B cell (primary cell): ENCODE results near the gene RBM20. TPM values are rescaled to one million over a fixed set of nuclear protein-coding genes. Genes with fewer than 3 reads are reported as not detected.

Experiments used
- ATAC-seq: fragments of 200-7000 bp; cut with Tn5 transposase; one replicate; pipeline ENCODE4 v1.10.0; 2021; ENCODE audit warnings: low read depth, mild to moderate bottlenecking, moderate number of reproducible peaks, moderate library complexity
- CTCF ChIA-PET: fragments of 350-600 bp; sonication (Branson Sonifier 250); formaldehyde crosslinking; loops from one replicate; lab custom pipeline; 2021; ENCODE audit warnings: antibody characterized with exemption, inconsistent platforms; lab: Charles Lee
- POLR2A ChIA-PET: fragments of 350-600 bp; sonication (Branson Sonifier 250); formaldehyde crosslinking; loops from one replicate; lab custom pipeline; 2021; ENCODE audit warnings: antibody characterized with exemption; lab: Charles Lee
- DNase-seq: peaks from one replicate; pipeline ENCODE4 v3.0.0; 2013
- H2AFZ ChIP-seq: 2 replicates; pipeline ENCODE4 v1.6.1; 2012; ENCODE audit warnings: mild to moderate bottlenecking, low read depth, low read length; ENCODE audit not compliant: insufficient read depth, poor library complexity, severe bottlenecking
- H3K27ac ChIP-seq, 2 donors: 1 replicate in 1 of 2; 2 replicates in 1 of 2; pipeline ENCODE4 v1.5.1; 2012 to 2013; ENCODE audit warnings: low read length in 2 of 2, mild to moderate bottlenecking in 2 of 2, moderate library complexity in 1 of 2
- H3K27me3 ChIP-seq, 4 experiments: fragments of 200-600 bp in 1 of 4; sonication (generic) in 1 of 4; replicated peaks in 1 of 4; 1 replicate in 2 of 4; 2 replicates in 2 of 4; pipeline versions ENCODE4 v1.6.1 to v1.7.0; 2013 to 2016; ENCODE audit warnings: low read length in 3 of 4, mild to moderate bottlenecking in 2 of 4, mixed read lengths in 1 of 4, moderate library complexity in 1 of 4; ENCODE audit not compliant: insufficient read depth in 4 of 4, control insufficient read depth in 3 of 4; ENCODE audit errors: control extremely low read depth in 1 of 4
- H3K36me3 ChIP-seq, 2 experiments: replicated peaks in 1 of 2; 1 replicate in 1 of 2; 2 replicates in 1 of 2; pipeline versions ENCODE4 v1.6.1 to v1.7.1; 2013; ENCODE audit warnings: low read length in 1 of 2; ENCODE audit not compliant: insufficient read depth in 2 of 2, control insufficient read depth in 1 of 2; ENCODE audit errors: control extremely low read depth in 1 of 2, extremely low read depth in 1 of 2
- H3K4me1 ChIP-seq, 2 donors: fragments of 200-600 bp in 1 of 2; sonication (generic) in 1 of 2; 1 replicate in 1 of 2; 2 replicates in 1 of 2; pipeline versions ENCODE4 v1.5.1 to v1.6.1; 2013 to 2017; ENCODE audit warnings: low read length in 2 of 2; ENCODE audit not compliant: control insufficient read depth in 2 of 2, insufficient read depth in 2 of 2
- H3K4me2 ChIP-seq: replicated peaks from 2 replicates; pipeline ENCODE3; 2012; ENCODE audit warnings: mild to moderate bottlenecking, low read depth, low read length; ENCODE audit not compliant: poor library complexity, severe bottlenecking
- H3K4me3 ChIP-seq, 5 experiments: fragments of 200-600 bp in 1 of 5; sonication (generic) in 1 of 5; 1 replicate in 3 of 5; 2 replicates in 2 of 5; pipeline versions ENCODE4 v1.5.1 to v1.7.0; 2011 to 2016; ENCODE audit warnings: low read length in 4 of 5, mild to moderate bottlenecking in 4 of 5, low read depth in 2 of 5, control low read depth in 1 of 5, moderate library complexity in 1 of 5; ENCODE audit not compliant: insufficient read depth in 1 of 5; ENCODE audit errors: control extremely low read depth in 1 of 5, extremely low read depth in 1 of 5
- H3K79me2 ChIP-seq: fragments of 200-600 bp; sonication (generic); one replicate; pipeline ENCODE4 v1.6.0; 2016; ENCODE audit warnings: low read length; ENCODE audit not compliant: control insufficient read depth, insufficient read depth
- H3K9ac ChIP-seq: fragments of 200-600 bp; sonication (generic); 2 replicates; pipeline ENCODE4 v1.6.1; 2017; ENCODE audit warnings: mild to moderate bottlenecking, low read length, moderate library complexity
- H3K9me3 ChIP-seq, 3 donors: one replicate each; pipeline versions ENCODE4 v1.6.1 to v1.7.1; 2013; ENCODE audit warnings: low read length in 2 of 3; ENCODE audit not compliant: control insufficient read depth in 2 of 3, insufficient read depth in 1 of 3; ENCODE audit errors: control extremely low read depth in 1 of 3
- H4K20me1 ChIP-seq: 2 replicates; pipeline ENCODE4 v1.6.0; 2012; ENCODE audit warnings: mild to moderate bottlenecking, low read length; ENCODE audit not compliant: insufficient read depth, control insufficient read depth, poor library complexity, severe bottlenecking
- H3K27ac Mint-ChIP-seq: one replicate; pipeline ENCODE4 v1.8.0; 2021; ENCODE audit warnings: mixed read lengths
- H3K27me3 Mint-ChIP-seq: one replicate; pipeline ENCODE4 v1.8.0; 2021; ENCODE audit warnings: mixed read lengths
- H3K4me1 Mint-ChIP-seq: one replicate; pipeline ENCODE4 v1.8.0; 2021; ENCODE audit warnings: mixed read lengths
- H3K4me3 Mint-ChIP-seq: one replicate; pipeline ENCODE4 v1.8.0; 2021; ENCODE audit warnings: mixed read lengths
- H3K9me3 Mint-ChIP-seq: one replicate; pipeline ENCODE4 v1.8.0; 2022; ENCODE audit warnings: mixed read lengths; ENCODE audit not compliant: insufficient read depth
- CTCF ChIP-seq: fragments of 200-600 bp; IDR thresholded peaks from one replicate; pipeline ENCODE4 v1.8.0; 2022; ENCODE audit warnings: antibody characterized with exemption, mild to moderate bottlenecking
- EZH2 ChIP-seq: IDR thresholded peaks from 2 replicates; pipeline ENCODE4 v1.6.1; 2012; ENCODE audit warnings: borderline replicate concordance, low read depth, mild to moderate bottlenecking, moderate library complexity, low read length; ENCODE audit not compliant: insufficient read depth, poor library complexity, severe bottlenecking
- WGBS: methylation state at CpG from one replicate; pipeline ENCODE4 v1.1.5; 2013; ENCODE audit warnings: missing lambda C conversion rate; ENCODE audit not compliant: insufficient coverage; 5-methylcytosine and 5-hydroxymethylcytosine counted together
- intact Hi-C: fragments of 100-400 bp; cut with micrococcal nuclease; formaldehyde crosslinking; loops from one replicate; pipeline ENCODE4 v1.10.0; 2022
- polyA plus RNA-seq: library from polyadenylated mRNA; depleted of rRNA; stranded (reverse); fragments of >200 nt; gene quantifications from 2 replicates; pipeline ENCODE4 v1.2.3, GENCODE V29; 2012
- total RNA-seq, 2 donors: library from RNA; stranded (reverse); fragments of 120-200 nt in 1 of 2; gene quantifications; 1 replicate in 1 of 2; 2 replicates in 1 of 2; pipeline versions ENCODE4 v1.2.3 to v1.2.4, GENCODE V29; 2013 to 2022

The RBM20 gene
- total and polyA plus RNA-seq, 2 donors (not counting 1 experiment from before 2014, with no cell fraction given), result not detected

- no peaks in the 10 kb centered on the region for H3K27me3 ChIP-seq
- H3K4me2 ChIP-seq, result no peak overlapping the region
- no peak for ATAC-seq
- H3K4me3 ChIP-seq, result no peak overlapping the region
- ChIA-PET CTCF (no interaction called here), POLR2A (no interaction called here)
- no peak overlapping the region for H2AFZ ChIP-seq
- H3K36me3 ChIP-seq, result no peaks in the 10 kb centered on the region
- Mint-ChIP-seq H3K4me1 (peaks cover 3% of the 10 kb centered on the region), H3K4me3 (no peak overlapping the region), H3K27ac (no peak overlapping the region), H3K27me3 (peaks cover 3% of the 10 kb centered on the region), H3K9me3 (no peaks in the 10 kb centered on the region)
- no peaks in the 10 kb centered on the region for H4K20me1 ChIP-seq
- no peaks in the 10 kb centered on the region for H3K9me3 ChIP-seq
- TF ChIP-seq EZH2 (no peak), CTCF (no peak)
- no peaks in the 10 kb centered on the region for H3K4me1 ChIP-seq
- no peaks in the 10 kb centered on the region for H3K79me2 ChIP-seq
- no CpG with 5 or more reads among the region's 3 CpGs for WGBS
- intact Hi-C loops, result no loop called here
- H3K27ac ChIP-seq, result no peak overlapping the region
- DNase-seq, result no peak
- no peak overlapping the region for H3K9ac ChIP-seq
These were observed 126.1 kb downstream of the RBM20 start for GRCh38 chr10:110770243-110770642.

DNA sequence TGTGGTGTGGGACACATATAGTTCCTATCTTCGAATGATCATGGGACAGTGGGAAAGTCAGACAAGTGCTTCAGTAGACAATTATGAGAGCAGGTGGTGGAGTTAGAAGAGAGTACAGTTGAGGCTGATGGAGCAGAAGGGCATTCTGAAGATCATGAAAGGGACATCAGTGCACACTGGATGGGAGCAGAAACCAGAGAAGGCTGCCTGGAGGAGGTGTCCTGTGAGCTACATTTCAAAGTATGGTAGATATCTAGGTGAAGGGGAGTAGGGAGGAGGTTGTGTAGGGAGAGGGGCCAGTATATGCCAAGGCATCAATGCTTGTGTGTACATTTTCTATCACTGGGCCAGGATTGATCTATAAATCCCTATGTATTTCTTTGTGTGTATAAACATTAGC, 127.3 kb downstream of the RBM20 start:
- no peak for DNase-seq
- Histone ChIP-seq H3K27me3 (no peaks in the 10 kb centered on the region), H3K4me3 (no peak overlapping the region), H3K27ac (no peak overlapping the region), H3K36me3 (no peaks in the 10 kb centered on the region), H3K4me2 (no peak overlapping the region), H2AFZ (no peak overlapping the region), H3K9ac (no peak overlapping the region), H3K79me2 (no peaks in the 10 kb centered on the region), H3K9me3 (no peaks in the 10 kb centered on the region), H3K4me1 (no peaks in the 10 kb centered on the region), H4K20me1 (no peaks in the 10 kb centered on the region)
- Mint-ChIP-seq H3K4me1 (no peaks in the 10 kb centered on the region), H3K27me3 (no peaks in the 10 kb centered on the region), H3K4me3 (no peak overlapping the region), H3K9me3 (no peaks in the 10 kb centered on the region), H3K27ac (no peak overlapping the region)
- ChIA-PET CTCF (interaction anchor here (0.8 kb wide), 1 partner anchor 122 kb away, joined by 3 read pairs; no protein-coding TSS in a partner anchor), POLR2A (no interaction called here)
- no peak for ATAC-seq
- TF ChIP-seq CTCF (no peak), EZH2 (no peak)
- intact Hi-C loops, result no loop called here
- WGBS, result 100% methylated on average over 1 of the region's 1 CpG
